HEK293 (cell line): ENCODE results near the gene LCE1F.

Experiments
- CTCF ChIA-PET: fragments of 350-600 bp; formaldehyde crosslinking; extraction: SDS; loops from one replicate; lab custom pipeline; 2021; ENCODE audit warnings: antibody characterized with exemption; lab: Yijun Ruan, JAX
- POLR2A ChIA-PET: fragments of 300-600 bp; formaldehyde crosslinking; extraction: SDS; loops from one replicate; lab custom pipeline; 2020; ENCODE audit warnings: antibody characterized with exemption, inconsistent platforms; lab: Yijun Ruan, JAX
- H3K27ac ChIP-seq: fragments of 200-500 bp; sonication (Bioruptor generic); 2 replicates; pipeline ENCODE4 v1.5.1; 2014; ENCODE audit warnings: low read depth, low read length, control low read depth, inconsistent platforms; ENCODE audit errors: extremely low read depth
- H3K36me3 ChIP-seq, 2 experiments: fragments of 200-500 bp in 1 of 2; sonication (Bioruptor generic) in 1 of 2; 1 replicate in 1 of 2; 2 replicates in 1 of 2; pipeline ENCODE4 v1.5.1; 2014 to 2017; ENCODE audit warnings: inconsistent platforms in 2 of 2, low read length in 2 of 2; ENCODE audit not compliant: control insufficient read depth in 2 of 2, insufficient read depth in 1 of 2
- H3K4me1 ChIP-seq: fragments of 200-500 bp; sonication (Bioruptor generic); 2 replicates; pipeline ENCODE4 v1.5.1; 2014; ENCODE audit warnings: mild to moderate bottlenecking, low read length, inconsistent platforms; ENCODE audit not compliant: control insufficient read depth, insufficient read depth
- H3K4me3 ChIP-seq: 2 replicates; pipeline ENCODE4 v1.5.1; 2011; ENCODE audit warnings: low read depth, mild to moderate bottlenecking, control low read depth, low read length, moderate library complexity
- H3K9me3 ChIP-seq: fragments of 200-500 bp; sonication (Bioruptor generic); 2 replicates; pipeline ENCODE4 v1.5.1; 2014; ENCODE audit warnings: low read depth, low read length, inconsistent platforms; ENCODE audit not compliant: control insufficient read depth, insufficient read depth
- OSR2 ChIP-seq: fragments of 450-650 bp; formaldehyde crosslinking; IDR thresholded peaks from 2 replicates; pipeline ENCODE4 v1.5.1; 2016; ENCODE audit warnings: missing biosample characterization, missing genetic modification characterization
- SALL2 ChIP-seq: fragments of 450-650 bp; formaldehyde crosslinking; IDR thresholded peaks from 2 replicates; pipeline ENCODE4 v1.5.0; 2017; ENCODE audit warnings: missing biosample characterization, mild to moderate bottlenecking, missing genetic modification characterization, borderline replicate concordance
- TCF7L2 ChIP-seq: IDR thresholded peaks from 2 replicates; pipeline ENCODE4 v1.6.1; 2011; ENCODE audit warnings: low read depth, mild to moderate bottlenecking, inconsistent platforms, low read length, moderate library complexity, borderline replicate concordance
- ZIC2 ChIP-seq: fragments of 450-650 bp; formaldehyde crosslinking; IDR thresholded peaks from 2 replicates; pipeline ENCODE4 v1.5.1; 2016; ENCODE audit warnings: missing biosample characterization, missing genetic modification characterization
- ZNF121 ChIP-seq: fragments of 450-650 bp; formaldehyde crosslinking; IDR thresholded peaks from 2 replicates; pipeline ENCODE4 v1.5.1; 2016; ENCODE audit warnings: missing biosample characterization, missing genetic modification characterization
- ZNF223 ChIP-seq: fragments of 450-650 bp; formaldehyde crosslinking; IDR thresholded peaks from 2 replicates; pipeline ENCODE4 v1.5.1; 2016; ENCODE audit warnings: missing biosample characterization, missing genetic modification characterization
- TF ChIP-seq, protein P1 (sequence below): fragments of 450-650 bp; formaldehyde crosslinking; IDR thresholded peaks from 2 replicates; pipeline ENCODE4 v1.5.0; 2017; ENCODE audit warnings: missing biosample characterization, missing genetic modification characterization, borderline replicate concordance
- TF ChIP-seq, protein P2 (sequence below): fragments of 450-650 bp; formaldehyde crosslinking; IDR thresholded peaks from 2 replicates; pipeline ENCODE4 v1.5.1; 2016; ENCODE audit warnings: missing biosample characterization, missing genetic modification characterization
- TF ChIP-seq, protein P3 (sequence below): fragments of 450-650 bp; formaldehyde crosslinking; IDR thresholded peaks from 2 replicates; pipeline ENCODE4 v1.5.1; 2016; ENCODE audit warnings: missing biosample characterization, missing genetic modification characterization

Gene LCE1F

DNA sequence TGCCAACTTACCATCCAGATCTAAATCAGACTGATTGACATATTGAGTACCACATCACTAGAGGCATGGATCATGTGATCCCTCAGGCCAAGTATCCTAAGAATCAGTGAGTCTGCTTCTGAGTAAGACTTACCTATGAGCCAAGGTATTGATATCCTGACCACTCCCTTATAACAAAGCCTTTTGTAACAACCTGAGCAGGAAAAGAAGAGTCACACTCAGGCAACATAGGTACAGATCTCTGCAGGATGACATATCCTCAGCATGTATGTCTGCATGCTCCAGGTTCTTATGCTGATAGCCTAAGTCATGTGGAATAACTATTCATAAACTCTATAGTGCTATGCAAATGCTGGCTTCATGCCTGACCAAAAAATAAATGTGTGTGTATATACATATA, 50.0 kb downstream of the LCE1F start:
- Histone ChIP-seq H3K9me3 (no peaks in the 10 kb centered on the region), H3K27ac (no peak overlapping the region), H3K36me3 (no peaks in the 10 kb centered on the region), H3K4me1 (no peaks in the 10 kb centered on the region), H3K4me3 (no peak overlapping the region)
- POLR2A ChIA-PET: no interaction called here
- CTCF ChIA-PET: no interaction called here
- TF ChIP-seq, protein P1, sequence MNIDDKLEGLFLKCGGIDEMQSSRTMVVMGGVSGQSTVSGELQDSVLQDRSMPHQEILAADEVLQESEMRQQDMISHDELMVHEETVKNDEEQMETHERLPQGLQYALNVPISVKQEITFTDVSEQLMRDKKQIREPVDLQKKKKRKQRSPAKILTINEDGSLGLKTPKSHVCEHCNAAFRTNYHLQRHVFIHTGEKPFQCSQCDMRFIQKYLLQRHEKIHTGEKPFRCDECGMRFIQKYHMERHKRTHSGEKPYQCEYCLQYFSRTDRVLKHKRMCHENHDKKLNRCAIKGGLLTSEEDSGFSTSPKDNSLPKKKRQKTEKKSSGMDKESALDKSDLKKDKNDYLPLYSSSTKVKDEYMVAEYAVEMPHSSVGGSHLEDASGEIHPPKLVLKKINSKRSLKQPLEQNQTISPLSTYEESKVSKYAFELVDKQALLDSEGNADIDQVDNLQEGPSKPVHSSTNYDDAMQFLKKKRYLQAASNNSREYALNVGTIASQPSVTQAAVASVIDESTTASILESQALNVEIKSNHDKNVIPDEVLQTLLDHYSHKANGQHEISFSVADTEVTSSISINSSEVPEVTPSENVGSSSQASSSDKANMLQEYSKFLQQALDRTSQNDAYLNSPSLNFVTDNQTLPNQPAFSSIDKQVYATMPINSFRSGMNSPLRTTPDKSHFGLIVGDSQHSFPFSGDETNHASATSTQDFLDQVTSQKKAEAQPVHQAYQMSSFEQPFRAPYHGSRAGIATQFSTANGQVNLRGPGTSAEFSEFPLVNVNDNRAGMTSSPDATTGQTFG (tag by site-specific recombination): no peak
- TF ChIP-seq ZIC2 (tag by site-specific recombination) (no peak), TCF7L2 (no peak), ZNF223 (tag by site-specific recombination) (no peak), SALL2 (tag by site-specific recombination) (no peak), ZNF121 (no peak), OSR2 (no peak)
- TF ChIP-seq, protein P2, sequence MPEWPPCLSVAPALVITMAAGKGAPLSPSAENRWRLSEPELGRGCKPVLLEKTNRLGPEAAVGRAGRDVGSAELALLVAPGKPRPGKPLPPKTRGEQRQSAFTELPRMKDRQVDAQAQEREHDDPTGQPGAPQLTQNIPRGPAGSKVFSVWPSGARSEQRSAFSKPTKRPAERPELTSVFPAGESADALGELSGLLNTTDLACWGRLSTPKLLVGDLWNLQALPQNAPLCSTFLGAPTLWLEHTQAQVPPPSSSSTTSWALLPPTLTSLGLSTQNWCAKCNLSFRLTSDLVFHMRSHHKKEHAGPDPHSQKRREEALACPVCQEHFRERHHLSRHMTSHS: no peak
- TF ChIP-seq, protein P3, sequence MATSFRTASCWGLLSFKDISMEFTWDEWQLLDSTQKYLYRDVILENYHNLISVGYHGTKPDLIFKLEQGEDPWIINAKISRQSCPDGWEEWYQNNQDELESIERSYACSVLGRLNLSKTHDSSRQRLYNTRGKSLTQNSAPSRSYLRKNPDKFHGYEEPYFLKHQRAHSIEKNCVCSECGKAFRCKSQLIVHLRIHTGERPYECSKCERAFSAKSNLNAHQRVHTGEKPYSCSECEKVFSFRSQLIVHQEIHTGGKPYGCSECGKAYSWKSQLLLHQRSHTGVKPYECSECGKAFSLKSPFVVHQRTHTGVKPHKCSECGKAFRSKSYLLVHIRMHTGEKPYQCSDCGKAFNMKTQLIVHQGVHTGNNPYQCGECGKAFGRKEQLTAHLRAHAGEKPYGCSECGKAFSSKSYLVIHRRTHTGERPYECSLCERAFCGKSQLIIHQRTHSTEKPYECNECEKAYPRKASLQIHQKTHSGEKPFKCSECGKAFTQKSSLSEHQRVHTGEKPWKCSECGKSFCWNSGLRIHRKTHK (tag by site-specific recombination): no peak
- TF ChIP-seq, all 188 proteins: peak for 0
